Neural crest cell (in vitro differentiated cells): Measurements from ENCODE around the gene DUSP5. TPM values are rescaled to one million over a fixed set of nuclear protein-coding genes. Genes with fewer than 3 reads are reported as not detected.

ENCODE experiments used
- DNase-seq: peaks from one replicate; pipeline ENCODE4 v3.0.0; 2021; ENCODE audit warnings: low read depth, mixed read lengths, low spot score
- H3K27ac Mint-ChIP-seq: one replicate; pipeline ENCODE4 v1.8.0; 2021; ENCODE audit warnings: mild to moderate bottlenecking, mixed read lengths; ENCODE audit not compliant: unreplicated experiment
- H3K27me3 Mint-ChIP-seq: 2 replicates; pipeline ENCODE4 v1.8.0; 2021; ENCODE audit warnings: low read depth, mild to moderate bottlenecking, mixed read lengths
- H3K36me3 Mint-ChIP-seq: 2 replicates; pipeline ENCODE4 v1.8.0; 2021; ENCODE audit warnings: low read depth, mild to moderate bottlenecking, mixed read lengths
- H3K4me1 Mint-ChIP-seq: 2 replicates; pipeline ENCODE4 v1.8.0; 2021; ENCODE audit warnings: mixed read lengths
- H3K4me3 Mint-ChIP-seq: one replicate; pipeline ENCODE4 v1.8.0; 2021; ENCODE audit warnings: mild to moderate bottlenecking, mixed read lengths
- H3K9me3 Mint-ChIP-seq: 2 replicates; pipeline ENCODE4 v1.8.0; 2021; ENCODE audit warnings: mixed read lengths
- total RNA-seq: library from RNA; stranded (reverse); gene quantifications from 2 replicates; pipeline ENCODE4 v1.2.1, GENCODE V29; 2021
- TF ChIP-seq, protein P1 (sequence below): fragments of 200-600 bp; sonication (generic); conservative IDR thresholded peaks from 2 replicates; pipeline ENCODE4 v1.5.0; 2021; ENCODE audit warnings: antibody characterized with exemption, mild to moderate bottlenecking

Gene DUSP5
- total RNA-seq, 1 donor from 2014 or later, result 2.5 TPM

DNA sequence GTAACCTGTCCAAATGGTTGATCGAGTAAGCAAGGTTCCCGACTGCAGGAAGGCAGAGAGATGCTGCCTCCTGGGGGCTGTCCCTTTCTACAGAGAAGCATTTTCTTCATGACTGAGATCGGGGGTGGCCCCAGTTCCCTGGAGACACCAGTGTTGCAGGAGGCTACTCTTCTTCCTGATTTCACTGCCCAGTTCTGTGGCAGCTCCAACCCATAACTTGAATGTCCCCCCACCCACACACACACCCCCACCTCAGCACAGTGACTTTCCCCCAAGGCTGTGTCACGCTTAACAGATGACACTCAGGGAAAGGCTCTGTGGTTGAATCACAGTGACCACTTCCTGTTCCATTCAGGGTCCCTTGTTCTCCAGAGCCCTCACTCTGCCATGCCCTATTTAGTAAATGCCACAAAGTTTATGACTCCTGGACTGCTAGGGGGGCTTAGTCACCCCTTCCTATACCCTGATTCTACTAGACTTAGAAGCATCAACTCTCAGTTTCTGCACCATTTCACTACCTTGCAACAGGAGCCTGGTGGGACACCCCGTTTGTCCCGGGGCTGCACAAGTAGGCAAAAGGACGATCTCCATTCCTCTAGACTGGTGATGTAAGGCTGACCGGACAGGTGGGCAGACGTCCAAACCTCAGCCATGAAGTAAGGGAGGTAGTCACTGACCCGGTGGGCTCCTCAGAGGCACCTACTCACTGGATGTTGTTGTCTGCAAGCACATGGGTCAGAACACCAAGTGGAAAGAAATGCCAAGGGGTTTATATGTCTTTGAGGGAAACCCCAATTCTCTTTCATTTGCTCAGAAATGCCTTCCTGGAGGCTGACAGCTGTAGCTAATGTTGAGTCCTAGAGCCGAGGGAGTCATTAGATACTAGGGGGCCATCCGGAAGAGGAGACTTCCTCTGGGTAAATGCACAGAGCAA, 38.5 kb downstream of the DUSP5 start:
- Mint-ChIP-seq H3K36me3 (no peaks in the 10 kb centered on the region), H3K27me3 (no peaks in the 10 kb centered on the region), H3K9me3 (no peaks in the 10 kb centered on the region), H3K4me1 (peaks cover 4% of the 10 kb centered on the region), H3K27ac (no peak overlapping the region), H3K4me3 (no peak overlapping the region)
- TF ChIP-seq, protein P1, sequence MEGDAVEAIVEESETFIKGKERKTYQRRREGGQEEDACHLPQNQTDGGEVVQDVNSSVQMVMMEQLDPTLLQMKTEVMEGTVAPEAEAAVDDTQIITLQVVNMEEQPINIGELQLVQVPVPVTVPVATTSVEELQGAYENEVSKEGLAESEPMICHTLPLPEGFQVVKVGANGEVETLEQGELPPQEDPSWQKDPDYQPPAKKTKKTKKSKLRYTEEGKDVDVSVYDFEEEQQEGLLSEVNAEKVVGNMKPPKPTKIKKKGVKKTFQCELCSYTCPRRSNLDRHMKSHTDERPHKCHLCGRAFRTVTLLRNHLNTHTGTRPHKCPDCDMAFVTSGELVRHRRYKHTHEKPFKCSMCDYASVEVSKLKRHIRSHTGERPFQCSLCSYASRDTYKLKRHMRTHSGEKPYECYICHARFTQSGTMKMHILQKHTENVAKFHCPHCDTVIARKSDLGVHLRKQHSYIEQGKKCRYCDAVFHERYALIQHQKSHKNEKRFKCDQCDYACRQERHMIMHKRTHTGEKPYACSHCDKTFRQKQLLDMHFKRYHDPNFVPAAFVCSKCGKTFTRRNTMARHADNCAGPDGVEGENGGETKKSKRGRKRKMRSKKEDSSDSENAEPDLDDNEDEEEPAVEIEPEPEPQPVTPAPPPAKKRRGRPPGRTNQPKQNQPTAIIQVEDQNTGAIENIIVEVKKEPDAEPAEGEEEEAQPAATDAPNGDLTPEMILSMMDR, result no peak
- no peak for DNase-seq

DNA sequence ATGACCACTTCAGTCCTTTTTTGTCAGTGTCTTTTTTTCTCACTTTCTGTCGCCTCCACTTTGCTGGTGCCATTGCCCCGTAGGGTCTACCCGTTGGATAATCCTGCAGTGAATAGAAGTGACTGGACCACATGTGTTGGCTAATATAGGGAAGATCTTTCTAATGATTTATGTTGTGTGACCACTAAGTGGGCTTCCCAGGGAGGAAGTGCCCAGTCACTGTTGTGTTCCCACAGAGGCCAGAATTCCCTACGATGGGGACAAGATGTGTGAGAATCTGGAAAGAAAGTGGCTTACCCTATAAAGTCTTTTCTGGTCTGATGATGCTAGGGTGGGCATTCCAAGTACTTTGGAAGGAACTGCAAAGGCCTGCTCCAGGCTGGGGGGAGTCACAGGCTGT, 41.4 kb downstream of the DUSP5 start:
- no peak overlapping the region for H3K4me3 Mint-ChIP-seq
- TF ChIP-seq, protein P1, result no peak
- H3K27me3 Mint-ChIP-seq, result no peaks in the 10 kb centered on the region
- no peaks in the 10 kb centered on the region for H3K36me3 Mint-ChIP-seq
- H3K9me3 Mint-ChIP-seq, result no peaks in the 10 kb centered on the region
- no peak overlapping the region for H3K27ac Mint-ChIP-seq
- DNase-seq, result no peak
- H3K4me1 Mint-ChIP-seq, result no peaks in the 10 kb centered on the region

DNA sequence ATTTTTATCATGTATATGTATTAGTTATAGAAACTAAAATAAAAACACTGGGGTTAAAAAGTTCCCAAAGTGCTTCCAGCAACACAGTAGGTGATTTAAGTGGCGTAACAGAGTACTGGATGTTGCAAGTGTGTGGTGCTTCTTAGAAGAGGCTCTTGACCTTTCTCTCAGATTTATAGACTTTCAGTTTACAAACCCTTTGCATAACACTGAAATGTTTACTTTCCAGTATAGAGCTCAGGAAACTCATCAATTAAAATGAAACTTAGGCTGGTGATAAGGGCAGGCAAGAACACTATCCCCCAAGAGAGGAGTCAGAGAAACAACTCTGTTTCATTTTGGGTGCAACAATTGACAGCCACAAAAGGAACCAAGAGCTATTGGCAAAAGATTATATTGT, 42.3 kb downstream of the DUSP5 start:
- no peaks in the 10 kb centered on the region for H3K27me3 Mint-ChIP-seq
- H3K4me1 Mint-ChIP-seq, result no peaks in the 10 kb centered on the region
- DNase-seq, result no peak
- H3K27ac Mint-ChIP-seq, result no peak overlapping the region
- no peak overlapping the region for H3K4me3 Mint-ChIP-seq
- no peaks in the 10 kb centered on the region for H3K9me3 Mint-ChIP-seq
- H3K36me3 Mint-ChIP-seq, result no peaks in the 10 kb centered on the region
- TF ChIP-seq, protein P1, result no peak

DNA sequence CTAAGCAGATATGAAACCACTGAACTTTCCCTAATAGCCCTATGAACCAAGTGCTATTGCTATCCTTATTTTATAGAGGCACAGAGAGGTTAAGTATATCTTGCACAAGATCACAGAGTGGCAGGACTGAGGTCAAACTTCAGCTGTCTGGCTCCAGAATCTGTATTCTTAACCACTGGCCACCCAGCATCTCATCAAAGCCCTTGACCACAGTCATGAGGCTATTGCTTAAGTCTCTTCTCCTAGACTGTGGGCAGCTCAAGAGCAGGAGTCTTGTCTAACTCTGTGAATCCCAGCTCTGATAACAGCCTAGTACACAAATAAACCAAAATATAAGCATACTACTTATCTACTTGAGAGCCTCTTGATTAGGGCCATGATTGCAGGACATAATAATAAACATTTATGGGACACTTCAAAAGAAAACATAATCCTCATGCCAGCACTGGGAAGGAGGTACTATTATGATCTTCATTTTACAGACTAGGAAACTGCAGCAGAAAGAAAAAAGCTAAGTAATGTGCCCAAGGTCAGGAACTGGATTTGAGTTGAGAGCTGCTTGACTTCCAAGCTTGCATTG, 47.3 kb downstream of the DUSP5 start:
- peaks cover 17% of the 10 kb centered on the region for H3K27me3 Mint-ChIP-seq
- no peaks in the 10 kb centered on the region for H3K9me3 Mint-ChIP-seq
- H3K4me1 Mint-ChIP-seq, result peaks cover 11% of the 10 kb centered on the region
- H3K27ac Mint-ChIP-seq, result no peak overlapping the region
- no peaks in the 10 kb centered on the region for H3K36me3 Mint-ChIP-seq
- no peak for DNase-seq
- no peak overlapping the region for H3K4me3 Mint-ChIP-seq
- TF ChIP-seq, protein P1, result no peak

DNA sequence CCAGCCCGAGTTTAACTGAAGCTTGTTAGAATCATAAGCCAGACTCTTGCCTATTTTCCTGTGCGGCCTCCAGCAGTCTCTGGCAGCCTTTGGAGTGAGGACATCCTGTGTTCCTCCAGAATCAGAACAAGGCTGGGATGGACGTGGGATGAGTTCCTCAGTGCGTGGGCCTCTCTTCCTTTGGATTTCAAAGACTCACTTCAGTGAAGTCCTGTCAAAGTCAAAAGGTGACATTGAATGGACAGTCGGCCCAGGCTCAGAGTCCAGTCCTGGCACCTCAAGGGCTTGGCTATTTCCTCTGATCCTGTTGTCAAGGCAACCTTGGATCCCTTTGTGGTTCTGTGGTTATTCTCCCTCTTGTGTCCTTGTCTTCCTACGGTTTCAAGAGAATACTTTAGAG, 48.4 kb downstream of the DUSP5 start:
- peaks cover 24% of the 10 kb centered on the region for H3K27me3 Mint-ChIP-seq
- DNase-seq, result no peak
- no peak overlapping the region for H3K27ac Mint-ChIP-seq
- H3K36me3 Mint-ChIP-seq, result no peaks in the 10 kb centered on the region
- no peak overlapping the region for H3K4me3 Mint-ChIP-seq
- TF ChIP-seq, protein P1, result no peak
- H3K4me1 Mint-ChIP-seq, result peaks cover 11% of the 10 kb centered on the region
- H3K9me3 Mint-ChIP-seq, result no peaks in the 10 kb centered on the region
